HEK293T (cell line): ENCODE data around the gene TUBA8.

Experiments used
- CTCF ChIA-PET: fragments of 350-600 bp; formaldehyde crosslinking; extraction: SDS; loops from one replicate; lab custom pipeline; 2021; ENCODE audit warnings: antibody characterized with exemption, inconsistent platforms; lab: Yijun Ruan, JAX
- POLR2A ChIA-PET: fragments of 350-600 bp; formaldehyde crosslinking; extraction: SDS; loops from one replicate; lab custom pipeline; 2020; ENCODE audit warnings: antibody characterized with exemption, inconsistent platforms; lab: Yijun Ruan, JAX
- DNase-seq: peaks from one replicate; pipeline ENCODE4 v3.0.0; 2012; ENCODE audit warnings: mixed read lengths; ENCODE audit errors: extremely low spot score
- ARNT ChIP-seq: fragments of 450-650 bp; IDR thresholded peaks from 2 replicates; pipeline ENCODE4 v1.6.1; 2017; ENCODE audit warnings: mild to moderate bottlenecking
- BHLHE40 ChIP-seq: fragments of 450-650 bp; IDR thresholded peaks from 2 replicates; pipeline ENCODE4 v1.6.1; 2016; ENCODE audit warnings: mild to moderate bottlenecking, moderate library complexity, borderline replicate concordance
- CTBP1 ChIP-seq: fragments of 450-650 bp; IDR thresholded peaks from 2 replicates; pipeline ENCODE4 v1.6.1; 2016; ENCODE audit warnings: borderline replicate concordance
- ELF4 ChIP-seq: fragments of 450-650 bp; IDR thresholded peaks from 2 replicates; pipeline ENCODE4 v1.6.1; 2017; ENCODE audit warnings: antibody characterized with exemption
- FOXA1 ChIP-seq: fragments of 450-650 bp; IDR thresholded peaks from 2 replicates; pipeline ENCODE4 v1.6.1; 2016; ENCODE audit warnings: mild to moderate bottlenecking
- FOXK2 ChIP-seq: fragments of 450-650 bp; IDR thresholded peaks from 2 replicates; pipeline ENCODE4 v1.6.1; 2016; ENCODE audit warnings: mild to moderate bottlenecking
- FOXM1 ChIP-seq: fragments of 450-650 bp; IDR thresholded peaks from 2 replicates; pipeline ENCODE4 v1.6.1; 2017; ENCODE audit warnings: mild to moderate bottlenecking, borderline replicate concordance
- HDGF ChIP-seq: fragments of 450-650 bp; IDR thresholded peaks from 2 replicates; pipeline ENCODE4 v1.6.1; 2017; ENCODE audit warnings: antibody characterized with exemption, borderline replicate concordance
- L3MBTL2 ChIP-seq: fragments of 450-650 bp; conservative IDR thresholded peaks from 2 replicates; pipeline ENCODE4 v1.6.1; 2016; ENCODE audit warnings: mild to moderate bottlenecking
- LEF1 ChIP-seq: fragments of 450-650 bp; IDR thresholded peaks from 2 replicates; pipeline ENCODE4 v1.6.1; 2017; ENCODE audit warnings: mild to moderate bottlenecking, borderline replicate concordance
- NFRKB ChIP-seq: fragments of 450-650 bp; IDR thresholded peaks from 2 replicates; pipeline ENCODE4 v1.6.1; 2016; ENCODE audit warnings: mild to moderate bottlenecking, moderate library complexity
- SP1 ChIP-seq: fragments of 450-650 bp; IDR thresholded peaks from 2 replicates; pipeline ENCODE4 v1.6.1; 2017
- SUZ12 ChIP-seq: fragments of 450-650 bp; IDR thresholded peaks from 2 replicates; pipeline ENCODE4 v1.6.1; 2016; ENCODE audit warnings: mild to moderate bottlenecking
- TARDBP ChIP-seq: fragments of 450-650 bp; IDR thresholded peaks from 2 replicates; pipeline ENCODE4 v1.6.1; 2016
- ZNF384 ChIP-seq: fragments of 450-650 bp; IDR thresholded peaks from 2 replicates; pipeline ENCODE4 v1.6.1; 2016
- TF ChIP-seq, protein P1 (sequence below): fragments of 450-650 bp; IDR thresholded peaks from 2 replicates; pipeline ENCODE4 v1.6.1; 2016

The TUBA8 gene

DNA sequence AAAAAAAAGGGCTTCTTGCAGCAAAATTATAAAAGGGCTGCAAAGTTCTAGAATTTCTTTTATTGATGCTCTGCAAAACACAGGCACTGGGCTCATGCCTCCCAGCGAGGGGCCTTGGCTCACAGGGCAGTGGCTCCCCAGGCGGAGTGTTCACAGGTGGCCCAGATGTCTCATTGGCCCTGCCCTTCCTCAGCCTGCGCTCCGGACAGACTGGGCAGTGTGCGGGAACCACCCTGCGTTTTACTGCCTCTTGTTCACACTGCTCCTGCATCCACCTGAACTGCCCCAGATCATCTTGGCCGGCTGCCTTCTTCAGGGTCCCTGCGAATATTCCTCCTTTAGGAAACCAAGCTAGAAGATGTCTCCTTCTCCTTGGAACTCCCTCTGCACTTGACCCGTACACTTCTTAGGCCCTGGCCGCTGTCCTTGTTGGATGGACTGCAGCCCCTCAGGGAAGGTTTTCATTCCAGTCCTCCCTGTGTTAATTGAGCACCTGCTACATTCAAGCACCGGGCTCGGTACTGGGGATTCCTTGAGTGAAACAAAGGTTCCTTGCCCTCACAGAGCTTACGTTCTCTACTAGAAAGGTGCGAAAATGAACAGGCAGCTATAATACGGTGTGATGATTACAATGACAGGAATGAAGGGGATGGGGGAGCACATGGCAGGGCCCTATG lies 4.5 kb downstream of the TUBA8 start:
- DNase-seq, result no peak
- CTCF ChIA-PET, result no interaction called here
- POLR2A ChIA-PET, result no interaction called here
- TF ChIP-seq ZNF384 (no peak), HDGF (no peak), CTBP1 (no peak), SUZ12 (no peak), FOXK2 (no peak), FOXA1 (no peak), L3MBTL2 (no peak), FOXM1 (no peak), BHLHE40 (no peak), SP1 (no peak), LEF1 (no peak), TARDBP (no peak), ELF4 (no peak), NFRKB (no peak)
- TF ChIP-seq, protein P1, sequence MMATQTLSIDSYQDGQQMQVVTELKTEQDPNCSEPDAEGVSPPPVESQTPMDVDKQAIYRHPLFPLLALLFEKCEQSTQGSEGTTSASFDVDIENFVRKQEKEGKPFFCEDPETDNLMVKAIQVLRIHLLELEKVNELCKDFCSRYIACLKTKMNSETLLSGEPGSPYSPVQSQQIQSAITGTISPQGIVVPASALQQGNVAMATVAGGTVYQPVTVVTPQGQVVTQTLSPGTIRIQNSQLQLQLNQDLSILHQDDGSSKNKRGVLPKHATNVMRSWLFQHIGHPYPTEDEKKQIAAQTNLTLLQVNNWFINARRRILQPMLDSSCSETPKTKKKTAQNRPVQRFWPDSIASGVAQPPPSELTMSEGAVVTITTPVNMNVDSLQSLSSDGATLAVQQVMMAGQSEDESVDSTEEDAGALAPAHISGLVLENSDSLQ, result no peak

DNA sequence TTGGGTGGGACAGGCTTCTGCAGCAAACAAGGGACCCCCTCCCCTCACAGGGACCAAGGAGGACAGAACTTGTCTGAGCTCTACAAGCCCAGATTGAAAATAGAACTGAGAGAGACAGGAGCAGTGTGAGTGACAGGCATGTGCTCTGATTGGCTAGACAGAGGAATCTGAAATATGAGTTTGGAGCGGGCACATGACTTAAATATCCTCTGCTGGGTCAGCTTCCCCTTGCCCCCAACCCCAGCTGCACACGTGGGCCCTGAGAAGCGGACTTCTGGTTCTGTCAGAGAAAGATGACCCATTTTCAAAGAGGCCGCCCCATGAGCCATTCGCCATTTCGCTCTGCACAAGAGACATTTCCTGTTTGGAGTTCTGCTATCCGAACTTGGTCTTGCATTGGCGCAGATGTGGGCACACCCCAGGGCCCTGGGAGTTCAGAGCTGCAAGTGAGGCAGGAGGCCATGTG lies 5.3 kb downstream of the TUBA8 start:
- ChIA-PET POLR2A (no interaction called here), CTCF (no interaction called here)
- no peak for DNase-seq
- TF ChIP-seq, protein P1, result peak; percentile 40; the same call in 1 of the 2 replicates
- TF ChIP-seq SUZ12, result no peak

- DNase-seq, result no peak
- POLR2A ChIA-PET, result no interaction called here
- CTCF ChIA-PET, result no interaction called here
- TF ChIP-seq BHLHE40 (no peak), SUZ12 (no peak), ELF4 (no peak), ZNF384 (no peak), LEF1 (no peak), FOXA1 (no peak), FOXK2 (no peak), TARDBP (no peak), SP1 (no peak), L3MBTL2 (no peak), HDGF (no peak), NFRKB (no peak), CTBP1 (no peak), ARNT (no peak), FOXM1 (no peak)
- TF ChIP-seq, protein P1, result no peak
These were observed 6.0 kb downstream of the TUBA8 start for GRCh38 chr22:18116634-18117033.

GRCh38 chr22:18118345-18118915 lies 7.8 kb downstream of the TUBA8 start:
- POLR2A ChIA-PET, result no interaction called here
- CTCF ChIA-PET, result no interaction called here

DNA sequence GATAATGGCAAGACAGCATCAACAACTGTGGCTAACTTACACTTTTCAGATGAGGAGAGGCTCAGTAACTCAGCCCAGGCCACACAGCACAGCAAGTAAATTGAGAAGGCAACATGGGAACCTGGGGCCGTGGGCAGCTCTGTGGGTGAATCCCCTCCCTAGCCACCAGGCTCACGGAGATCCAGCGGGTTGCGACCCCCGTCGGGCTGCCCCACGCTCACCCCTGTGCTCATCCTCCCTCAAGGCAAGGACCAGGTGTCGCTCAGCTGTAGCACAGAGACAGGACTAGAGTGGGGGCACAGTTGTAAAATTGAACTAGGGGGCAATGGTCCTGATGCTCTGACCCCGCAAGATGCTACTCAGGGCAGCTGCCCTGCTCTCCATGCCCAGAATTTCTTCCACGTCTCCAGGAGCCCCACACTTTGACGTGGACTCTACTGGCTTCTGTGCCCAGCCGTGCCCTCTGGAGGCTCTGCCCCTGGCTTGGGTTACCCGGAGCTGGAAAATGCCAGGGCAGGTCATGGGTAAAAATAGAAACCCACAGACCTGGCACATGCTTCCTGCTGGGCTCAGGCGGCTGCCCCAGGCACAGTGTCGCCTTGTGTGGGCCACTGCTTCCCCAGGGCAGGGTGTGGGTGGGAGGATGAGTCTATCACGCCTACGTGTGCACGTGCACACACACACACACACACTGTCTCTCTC lies 9.0 kb downstream of the TUBA8 start:
- DNase-seq, result no peak
- ChIA-PET CTCF (no interaction called here), POLR2A (no interaction called here)
- TF ChIP-seq SP1 (no peak), FOXK2 (no peak), L3MBTL2 (no peak), ARNT (no peak), ZNF384 (no peak), LEF1 (no peak), NFRKB (no peak), TARDBP (no peak), FOXA1 (no peak), SUZ12 (no peak), FOXM1 (no peak), CTBP1 (no peak), ELF4 (no peak)
- TF ChIP-seq, protein P1, result no peak

More at GRCh38 chr22:18118345-18118915, 7.8 kb downstream of the TUBA8 start:
- DNase-seq, result no peak
- TF ChIP-seq FOXK2 (no peak), CTBP1 (no peak), TARDBP (no peak), ELF4 (no peak), ARNT (no peak), LEF1 (no peak), SUZ12 (no peak)
